Measurements from ENCODE around the gene TRIM66.
"Not testable (repeated sequence)": the region's sequence is repeated elsewhere in the genome, so short reads cannot be mapped to it uniquely, and the experiment has no call there.

The TRIM66 gene

DNA sequence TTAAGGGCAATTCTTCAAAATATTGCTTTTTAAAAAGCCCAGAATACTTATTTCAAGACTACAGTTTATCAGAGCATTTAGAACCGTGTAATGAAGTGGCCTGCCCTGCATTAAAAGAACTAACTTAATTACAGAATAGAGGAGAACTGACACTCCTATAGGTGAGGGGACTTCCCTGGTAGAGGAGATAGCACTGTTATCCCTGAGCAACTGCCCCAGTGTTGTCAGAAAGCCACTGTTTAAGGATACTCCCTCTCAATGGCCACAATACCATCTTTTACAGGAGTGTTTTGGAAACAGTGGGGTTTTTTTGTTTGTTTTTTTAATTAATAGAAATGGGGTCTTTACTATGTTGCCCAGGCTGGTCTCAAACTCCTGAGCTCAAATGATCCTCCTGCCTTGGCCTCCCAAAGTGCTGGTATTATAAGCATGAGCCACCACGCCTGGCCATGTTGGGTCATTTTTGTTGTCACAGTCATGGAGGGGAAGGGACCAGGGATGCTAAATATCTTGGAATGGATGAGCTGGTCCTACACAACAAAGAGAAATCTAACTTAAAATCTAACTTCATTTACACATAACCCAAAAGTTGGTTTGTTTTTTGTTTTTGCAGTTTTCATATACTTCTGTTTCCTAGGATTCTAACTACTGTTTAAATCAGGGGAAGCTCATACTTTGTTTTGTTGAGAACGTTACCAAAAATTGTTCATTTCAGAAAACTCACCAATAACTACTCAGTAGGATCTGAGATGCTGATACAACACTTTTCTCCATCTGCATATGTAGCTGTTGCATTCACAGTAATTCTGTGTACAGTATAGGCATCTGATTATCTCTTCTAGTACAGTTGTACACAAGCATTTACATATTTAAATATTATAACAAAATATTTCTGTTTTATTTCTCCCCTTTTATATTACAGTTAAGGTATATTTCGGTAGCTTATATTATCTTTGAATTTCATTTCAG lies 8.2 kb upstream of the TRIM66 start:
- no peak for DNase-seq (ENCODE audit: low spot score)

DNA sequence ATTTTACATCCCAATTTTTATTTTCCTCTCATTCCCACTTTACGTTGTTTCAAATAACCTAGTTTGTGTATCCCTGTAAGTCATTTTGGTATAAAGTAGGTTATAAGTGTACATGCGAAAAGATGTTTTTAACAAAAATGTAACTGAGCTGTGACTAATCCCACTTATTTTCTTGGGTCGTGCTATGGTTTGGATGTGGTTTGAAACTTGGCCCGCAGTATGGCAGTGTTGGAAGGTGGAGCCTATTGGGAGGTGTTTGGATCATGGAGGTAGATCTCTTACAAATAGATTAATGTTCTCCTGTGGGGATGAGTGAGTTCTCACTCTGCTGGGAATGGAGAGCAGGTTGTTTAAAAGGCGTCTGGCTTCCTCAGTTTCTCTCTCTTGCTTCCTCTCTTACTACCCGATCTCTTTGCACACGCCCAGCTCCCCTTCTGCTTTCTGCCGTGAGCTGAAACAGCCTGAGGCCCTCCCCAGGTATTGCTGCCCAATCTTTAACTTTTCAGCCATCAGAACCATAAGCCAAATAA lies 7.3 kb upstream of the TRIM66 start:
- DNase-seq (ENCODE audit: low spot score): no peak

DNA sequence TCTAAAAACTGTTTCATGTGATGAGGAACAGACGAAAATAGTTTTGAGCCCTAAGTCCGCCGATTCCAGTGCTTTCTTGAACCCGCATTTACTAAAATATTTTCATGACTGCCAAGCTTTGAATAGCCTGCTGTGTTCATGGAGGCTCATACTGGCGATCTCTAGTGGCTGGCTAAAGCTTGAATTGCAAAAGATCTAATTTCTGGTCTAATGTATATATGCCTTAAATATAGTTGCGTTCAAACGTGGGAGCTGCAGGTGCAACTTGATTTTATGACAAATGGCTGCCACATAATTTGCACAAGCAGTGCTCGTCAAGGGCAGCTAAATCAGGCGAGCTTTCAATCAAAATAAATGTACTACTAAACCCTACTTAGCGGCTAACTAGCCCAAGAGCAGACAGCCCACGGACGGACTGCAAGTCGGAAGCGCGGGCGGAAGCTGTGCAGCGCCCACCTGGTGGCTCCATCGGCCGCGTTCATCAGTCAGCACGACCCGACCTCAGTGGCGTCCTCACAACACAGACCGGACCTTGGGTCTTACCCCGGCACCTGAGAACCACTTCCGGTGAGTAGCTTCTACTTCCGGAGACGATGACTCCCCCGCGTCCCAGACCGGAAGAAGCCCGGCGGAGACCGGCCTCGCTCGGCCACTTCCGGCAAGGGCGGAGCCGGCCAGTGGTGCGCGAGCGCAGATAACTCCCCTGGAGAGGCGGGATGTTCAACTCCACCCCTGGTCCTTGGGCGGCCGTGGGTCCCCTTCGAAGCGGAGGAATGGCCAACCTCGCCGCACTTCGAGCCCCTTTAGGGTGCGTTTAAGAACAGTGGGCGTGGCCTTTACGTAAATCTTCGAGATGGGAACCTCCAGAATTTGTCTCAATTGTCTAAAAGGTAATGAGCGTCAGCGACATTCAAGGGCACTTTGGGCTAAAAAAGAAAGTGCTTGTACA lies 6.2 kb upstream of the TRIM66 start:
- DNase-seq (ENCODE audit: low spot score): peak; percentile 97

DNA sequence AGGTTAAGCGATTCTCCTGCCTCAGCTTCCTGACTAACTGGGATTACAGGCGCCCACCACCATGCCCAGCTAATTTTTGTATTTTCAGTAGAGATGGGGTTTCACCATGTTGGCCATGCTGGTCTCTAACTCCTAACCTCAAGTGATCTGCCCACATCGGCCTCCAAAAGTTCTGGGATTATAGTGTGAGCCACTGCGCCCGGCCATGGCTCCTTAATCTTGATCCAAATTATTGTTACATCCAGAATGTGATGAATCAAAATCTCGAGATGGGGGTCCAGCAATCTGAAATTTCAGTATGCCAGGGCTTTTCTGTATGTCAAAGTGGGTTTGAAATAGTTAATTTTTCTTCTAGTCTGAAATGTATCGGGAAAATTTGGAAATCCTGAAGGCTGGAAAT lies 3.9 kb upstream of the TRIM66 start:
- DNase-seq (ENCODE audit: low spot score): no peak

DNA sequence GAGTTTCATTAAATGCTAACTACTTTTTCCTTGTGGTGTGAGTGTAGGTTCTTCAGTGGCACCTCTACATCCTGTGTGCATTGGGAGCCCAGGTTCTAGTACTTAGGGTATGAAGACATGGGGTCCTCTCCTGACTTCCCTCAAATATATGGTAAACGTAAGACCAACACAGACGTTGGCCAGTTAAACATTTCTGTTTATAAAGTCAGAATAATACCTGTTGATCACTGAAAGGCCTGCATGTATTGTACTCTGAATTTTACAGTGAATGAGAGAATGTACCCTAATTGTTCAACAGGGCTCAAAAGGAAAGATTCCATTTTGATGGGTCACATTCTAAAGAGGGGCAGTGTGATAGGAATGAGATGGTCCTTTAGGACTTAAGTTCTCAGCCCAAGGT lies 3.4 kb upstream of the TRIM66 start:
- no peak for DNase-seq (ENCODE audit: low spot score)

DNA sequence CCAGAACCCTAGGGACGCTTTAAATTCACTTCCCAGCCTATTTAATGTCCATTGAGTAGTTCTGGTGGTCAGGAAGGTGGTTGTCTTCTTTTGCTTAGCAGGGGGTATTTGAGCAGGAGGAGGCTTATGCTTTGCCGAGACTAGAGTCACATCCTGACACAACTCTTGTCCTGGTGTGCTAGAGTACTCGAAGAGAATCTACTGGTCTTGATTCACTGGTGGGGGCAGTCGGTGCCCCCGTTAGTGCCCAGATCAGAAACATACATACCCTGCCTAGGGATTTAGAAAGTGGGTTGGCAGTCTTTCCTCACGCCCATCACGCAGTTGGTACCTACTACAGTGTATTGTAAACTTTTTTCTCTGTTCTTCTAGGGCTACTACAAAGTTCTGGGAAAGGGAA lies 2.8 kb upstream of the TRIM66 start:
- no peak for DNase-seq (ENCODE audit: low spot score)

DNA sequence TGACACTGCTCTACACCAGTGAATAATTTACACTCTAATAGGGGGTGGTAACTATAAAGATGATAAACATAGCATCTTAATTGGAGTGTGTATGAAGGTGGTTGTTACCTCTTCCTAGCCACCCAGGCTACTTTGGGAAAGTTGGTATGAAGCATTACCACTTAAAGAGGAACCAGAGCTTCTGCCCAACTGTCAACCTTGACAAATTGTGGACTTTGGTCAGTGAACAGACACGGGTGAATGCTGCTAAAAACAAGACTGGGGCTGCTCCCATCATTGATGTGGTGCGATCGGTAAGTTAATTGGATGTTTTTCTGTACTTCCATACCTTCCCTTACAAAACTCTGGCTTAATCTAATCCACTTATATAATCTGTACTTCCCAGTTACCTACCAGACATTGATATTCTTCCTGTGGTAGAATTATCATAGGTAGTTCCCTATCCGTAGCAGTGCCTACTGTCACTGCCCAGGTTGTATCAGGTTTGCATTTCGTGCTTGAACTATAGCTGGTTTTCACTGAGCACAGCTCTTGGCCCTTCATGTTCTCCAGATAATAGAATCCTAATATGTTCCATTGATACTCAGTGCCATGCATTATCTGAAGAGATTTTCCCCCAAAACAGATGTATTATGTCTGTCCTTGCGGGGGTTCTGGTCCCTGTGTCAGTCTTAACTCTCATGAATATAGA lies 2.3 kb upstream of the TRIM66 start:
- DNase-seq (ENCODE audit: low spot score): no peak

DNA sequence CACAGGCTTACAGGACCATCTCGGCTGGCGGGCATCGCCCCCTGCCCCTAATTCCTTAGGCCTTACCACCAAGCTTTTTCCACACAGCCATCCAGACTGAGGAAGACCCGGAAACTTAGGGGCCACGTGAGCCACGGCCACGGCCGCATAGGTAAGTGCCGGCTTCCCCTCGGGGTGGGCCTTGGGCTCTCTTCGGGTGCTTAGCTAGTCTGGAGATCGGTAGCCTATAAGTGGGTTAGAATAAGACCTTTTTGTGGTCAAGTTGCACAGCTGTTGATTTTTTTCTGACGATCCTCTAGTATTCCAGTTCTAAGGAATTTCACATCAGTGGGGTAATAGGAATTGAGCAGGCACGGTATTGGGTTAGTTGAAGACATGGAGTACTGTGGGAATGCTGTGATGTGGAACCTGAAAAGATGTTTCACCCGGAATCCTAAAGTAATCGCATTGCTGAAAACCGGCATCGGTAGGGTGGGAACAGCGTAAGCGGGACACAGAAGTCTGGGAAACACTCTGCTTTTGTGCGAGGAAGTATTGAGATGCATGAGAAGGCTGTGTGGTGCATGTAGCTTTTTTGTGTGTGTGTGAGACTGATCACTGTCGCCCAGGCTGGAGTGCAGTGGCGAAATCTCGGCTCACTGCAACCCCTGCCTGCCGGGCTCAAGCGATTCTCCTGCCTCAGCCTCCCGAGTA lies 796 bp upstream of the TRIM66 start:
- peak; percentile 64 for DNase-seq (ENCODE audit: low spot score)

DNA sequence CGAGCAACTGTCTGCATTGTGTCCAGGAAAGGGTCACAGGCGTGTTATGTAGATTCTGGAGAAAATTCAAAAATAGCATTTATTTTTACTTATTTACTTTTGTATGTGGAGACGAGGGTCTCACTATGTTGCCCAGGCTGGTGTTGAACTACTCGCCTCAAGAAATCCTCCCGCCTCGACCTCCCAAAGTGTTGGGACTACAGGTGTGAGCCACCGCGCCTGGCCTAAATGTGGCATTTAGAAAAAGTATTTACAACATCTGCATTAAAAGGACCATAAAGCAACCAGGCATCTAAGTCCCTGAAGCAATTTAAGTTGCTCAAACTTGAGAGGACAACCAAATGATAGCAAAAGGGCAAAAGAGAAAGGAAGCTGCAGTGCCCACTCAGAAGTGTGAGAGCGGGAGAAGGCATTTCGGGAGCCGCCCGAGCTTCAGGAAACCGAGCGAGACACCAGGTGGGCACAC lies 595 bp downstream of the TRIM66 start:
- DNase-seq (ENCODE audit: low spot score): no peak

DNA sequence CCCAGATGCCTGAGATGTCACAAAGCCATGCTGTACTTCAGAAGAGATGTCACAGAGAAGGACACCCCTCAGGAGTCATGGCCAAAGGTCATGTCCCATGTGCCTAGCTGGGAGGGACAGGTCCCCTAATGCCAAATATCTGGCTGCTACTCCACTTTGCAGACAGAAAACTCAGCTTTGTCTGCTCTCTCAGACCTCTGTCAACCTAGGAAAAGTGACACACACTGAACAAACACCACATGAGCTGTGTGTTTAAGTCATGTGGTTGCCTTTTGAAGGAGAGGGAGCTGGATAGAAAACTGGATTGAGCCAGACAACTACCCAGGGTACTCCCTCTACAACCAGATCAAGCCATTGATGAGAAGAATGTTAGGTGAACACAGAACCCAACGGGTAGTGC lies 3.5 kb downstream of the TRIM66 start:
- DNase-seq (ENCODE audit: low spot score): no peak

DNA sequence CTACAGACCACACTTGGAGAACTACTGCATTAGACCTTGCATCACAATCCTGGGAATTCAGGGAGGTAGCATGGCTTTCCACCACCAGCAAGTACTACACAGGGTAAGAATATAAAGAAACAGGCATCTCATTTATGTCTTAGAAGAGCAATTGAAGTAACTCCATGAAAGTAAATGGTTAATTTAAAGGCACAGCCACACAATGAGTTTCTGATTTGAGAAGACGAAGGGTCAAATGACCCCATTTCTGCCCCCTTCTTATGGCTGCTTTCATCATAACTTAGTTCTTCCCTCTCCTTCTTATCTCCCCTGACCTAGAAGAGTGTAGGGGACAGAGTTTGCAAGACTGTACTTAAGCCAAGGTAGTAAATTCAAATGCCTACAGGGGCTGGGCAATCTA lies 6.0 kb downstream of the TRIM66 start:
- no peak for DNase-seq (ENCODE audit: low spot score)

DNA sequence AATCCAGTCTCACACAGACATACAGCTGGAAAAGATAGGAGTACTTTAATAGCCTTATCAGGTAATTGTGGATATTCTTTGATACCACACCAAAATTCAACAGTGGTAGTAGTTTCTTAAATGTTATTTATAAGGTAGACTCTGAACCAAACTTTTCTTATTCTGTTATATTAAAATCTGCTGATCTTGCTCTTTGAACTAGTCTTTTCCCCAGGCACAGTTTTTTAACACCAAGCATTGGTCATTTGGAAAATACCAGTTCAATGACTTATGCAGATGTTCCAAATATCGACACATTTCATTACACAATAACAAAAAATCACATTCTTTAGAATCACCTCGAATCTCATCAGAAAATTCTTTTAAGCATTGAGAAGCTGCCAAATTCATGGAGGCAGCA lies 7.6 kb downstream of the TRIM66 start:
- no peak for DNase-seq (ENCODE audit: low spot score)

DNA sequence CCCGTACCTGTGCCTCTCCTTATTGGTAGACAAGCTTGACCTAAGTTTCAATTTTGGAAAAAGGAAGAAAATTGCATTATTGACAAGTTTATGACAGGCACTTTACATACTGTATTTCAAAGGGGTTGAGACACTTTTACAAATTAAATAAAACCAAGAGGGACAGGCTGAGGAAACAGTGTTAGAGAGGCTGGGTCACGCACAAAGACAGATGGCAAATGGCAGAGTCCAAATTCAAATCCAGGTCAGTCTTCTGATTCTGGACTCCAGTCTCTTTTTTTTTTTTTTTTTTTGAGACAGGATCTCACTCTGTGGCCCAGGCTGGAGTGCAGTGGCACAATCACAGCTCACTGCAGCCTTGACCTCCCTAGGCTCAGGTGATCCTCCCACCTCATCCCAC lies 10.1 kb downstream of the TRIM66 start:
- DNase-seq (ENCODE audit: low spot score): no peak

DNA sequence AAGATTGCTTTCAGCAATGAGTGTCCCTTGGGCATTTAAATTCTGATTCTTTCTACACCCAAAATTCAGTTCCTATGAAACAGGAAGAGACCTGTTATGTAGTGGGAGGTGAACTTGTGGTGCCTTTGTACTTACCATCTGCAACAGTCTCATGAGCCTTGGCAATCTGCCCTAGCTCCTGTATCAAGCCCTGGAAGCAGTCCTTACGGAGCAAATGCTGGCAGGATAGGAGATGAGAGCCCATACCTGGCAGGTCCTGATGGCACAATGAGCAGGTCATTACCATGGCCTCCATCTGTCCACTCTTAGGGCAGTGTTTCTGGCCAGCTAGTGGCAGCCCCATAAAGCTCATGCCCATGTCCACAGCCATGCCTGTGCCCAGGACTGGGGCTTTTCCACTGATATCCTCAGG lies 10.8 kb downstream of the TRIM66 start:
- DNase-seq (ENCODE audit: low spot score): no peak

DNA sequence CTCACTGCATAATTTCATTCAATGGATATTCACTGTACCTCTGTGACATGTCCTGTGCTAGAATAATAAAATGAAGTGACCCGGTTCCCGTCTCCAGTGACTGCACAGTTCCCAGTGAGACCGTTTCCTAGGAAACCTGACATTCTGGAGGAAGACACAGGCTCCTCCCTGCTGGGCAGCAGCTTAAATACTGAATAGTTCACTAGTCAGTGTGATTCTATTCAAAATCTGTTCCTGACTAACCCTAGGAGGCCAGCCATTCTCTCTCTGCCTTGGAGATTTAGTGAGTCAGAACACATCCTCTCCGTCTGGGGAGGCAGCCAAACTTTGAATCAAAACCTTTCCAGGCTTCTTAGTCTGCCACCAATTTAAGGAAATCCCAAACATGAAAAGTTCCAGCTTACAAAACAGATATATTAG lies 11.3 kb downstream of the TRIM66 start:
- DNase-seq (ENCODE audit: low spot score): peak; percentile 77

DNA sequence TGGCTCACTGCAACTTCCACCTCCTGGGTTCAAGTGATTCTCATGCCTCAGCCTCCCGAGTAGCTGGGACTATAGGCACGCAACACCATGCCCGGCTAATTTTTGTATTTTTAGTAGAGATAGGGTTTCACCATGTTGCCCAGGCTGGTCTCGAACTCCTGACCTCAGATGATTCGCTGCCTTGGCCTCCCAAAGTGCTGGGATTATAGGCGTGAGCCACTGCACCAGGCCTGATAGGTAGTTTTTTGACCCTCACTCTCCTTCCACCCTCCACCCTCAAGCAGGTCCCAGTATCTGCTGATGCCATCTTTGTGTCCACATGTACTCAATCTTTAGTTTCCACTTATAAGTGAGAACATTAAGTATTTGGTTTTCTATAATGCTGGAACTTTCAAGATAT lies 12.4 kb downstream of the TRIM66 start:
- DNase-seq (ENCODE audit: low spot score): not testable (repeated sequence)

DNA sequence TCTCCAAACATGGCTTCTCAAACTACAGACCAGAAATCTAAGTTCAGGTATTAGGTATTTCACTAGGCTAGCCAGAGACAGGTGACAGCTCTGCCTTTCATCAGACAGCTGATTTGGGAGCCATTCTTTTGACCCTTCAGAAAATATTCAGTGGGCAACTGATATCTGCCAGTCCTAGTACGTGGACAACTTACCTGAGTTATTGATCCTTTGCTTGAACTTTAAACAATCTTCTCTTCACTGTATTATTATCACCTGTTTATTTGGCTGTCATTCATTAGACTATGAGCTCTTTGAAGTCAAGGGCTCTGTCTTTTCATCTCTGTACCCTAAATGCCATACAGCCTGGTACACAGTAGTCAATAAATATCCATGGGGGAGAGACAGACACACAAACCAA lies 17.2 kb downstream of the TRIM66 start:
- DNase-seq (ENCODE audit: low spot score): no peak

DNA sequence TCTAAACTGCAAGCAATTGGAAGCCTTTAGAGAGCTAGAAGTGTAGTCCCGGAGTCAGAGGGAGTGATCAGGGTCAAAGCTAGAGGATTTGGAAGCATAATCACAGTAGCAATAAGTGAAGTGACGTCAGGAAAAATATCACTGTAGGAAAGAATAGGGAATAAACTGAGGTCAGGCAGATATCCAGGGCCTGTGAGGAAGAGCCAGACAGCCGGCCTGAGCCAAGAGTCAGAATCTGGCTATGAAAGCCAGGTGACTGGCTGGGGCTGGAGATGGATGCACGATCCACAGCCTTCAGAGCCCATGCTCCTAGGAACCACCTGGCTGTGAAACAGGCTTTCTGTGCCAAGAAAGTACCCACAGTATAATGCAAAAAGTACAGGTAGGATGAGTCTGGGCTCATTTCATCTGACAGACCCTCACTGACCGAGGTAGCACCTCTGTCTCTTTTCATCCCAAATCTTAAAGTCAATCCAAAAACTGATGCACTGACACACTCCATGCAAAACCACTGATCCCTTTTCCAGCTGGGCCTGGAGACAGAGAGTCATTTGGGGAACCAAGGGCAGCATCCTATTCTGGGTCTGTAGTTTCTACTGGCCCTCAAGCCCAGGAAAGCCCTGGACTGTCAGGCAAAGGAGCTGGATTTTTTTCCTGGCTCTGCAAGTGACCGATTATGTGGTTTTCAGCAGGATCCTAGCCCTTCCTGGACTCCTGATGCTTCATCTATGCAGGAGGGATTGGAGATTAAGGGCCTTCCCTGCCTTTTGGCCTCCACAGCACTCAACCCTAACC lies 21.3 kb downstream of the TRIM66 start:
- no peak for DNase-seq (ENCODE audit: low spot score)

DNA sequence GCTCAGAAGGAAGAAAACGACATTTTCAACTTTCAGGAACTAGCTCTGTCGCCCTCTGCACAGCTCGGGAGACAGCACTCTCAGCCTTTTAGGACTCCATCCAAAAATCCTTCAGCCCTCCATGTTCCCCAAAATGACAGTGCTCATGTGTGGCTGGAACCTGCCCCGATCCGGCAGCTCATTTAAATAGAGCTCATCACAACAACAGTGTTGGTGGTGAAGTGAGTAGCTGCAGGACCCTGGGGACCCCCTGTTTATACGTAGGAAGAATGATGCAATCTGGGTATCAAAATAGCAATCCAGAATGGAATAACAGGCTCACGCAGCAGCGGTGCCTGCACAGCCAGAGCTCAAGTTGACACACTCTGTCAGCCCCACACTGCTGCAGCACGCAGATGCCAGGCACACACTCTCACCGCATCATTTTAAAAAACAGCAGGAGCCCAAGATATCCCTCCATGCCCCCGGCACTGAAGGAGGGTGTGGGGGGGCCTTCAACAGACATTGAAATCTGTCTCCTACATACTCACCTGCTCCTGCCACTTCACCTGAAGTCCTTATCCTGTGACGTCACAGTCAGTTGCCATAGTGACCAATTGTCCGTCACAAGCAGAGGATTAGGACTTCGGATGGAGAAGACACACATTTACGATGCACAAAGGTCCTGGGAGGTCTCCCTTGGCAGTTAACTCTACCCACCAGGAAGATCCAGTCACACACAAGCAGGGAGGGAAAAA lies 24.0 kb downstream of the TRIM66 start:
- no peak for DNase-seq (ENCODE audit: low spot score)

DNA sequence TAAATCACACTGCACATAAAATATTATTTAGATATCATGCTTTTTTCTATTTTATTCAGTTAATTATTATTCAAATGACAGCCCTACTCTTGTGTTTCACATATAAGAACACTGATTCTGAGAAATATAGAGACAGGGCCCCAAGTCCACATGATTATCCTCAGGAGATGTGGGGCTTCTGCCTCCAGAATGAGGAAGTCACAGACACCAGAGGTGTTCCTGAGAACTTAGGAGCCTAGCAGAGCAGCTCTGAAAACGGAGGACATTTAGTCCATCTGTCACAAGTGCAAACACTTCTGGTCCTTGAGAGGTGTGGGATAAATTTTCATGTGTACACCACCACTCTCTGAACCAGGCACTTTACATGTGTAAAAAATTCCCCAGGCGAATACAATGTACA lies 26.2 kb downstream of the TRIM66 start:
- no peak for DNase-seq (ENCODE audit: low spot score)
